Stimulated activated CD8-positive, alpha-beta memory T cell treated with anti-CD3 and anti-CD28 coated beads, Interleukin-2, amount 100 ng/mL, for 1 hour (primary cell): ENCODE data around the gene NTMT1.
A peak's percentile ranks its signal among the peaks of the same experiment; 100 is the strongest.
"Not testable (repeated sequence)": the region's sequence is repeated elsewhere in the genome, so short reads cannot be mapped to it uniquely, and the experiment has no call there.

ENCODE experiments used
- DNase-seq, 2 donors: peaks; one replicate each; pipeline ENCODE4 v3.0.0-alpha.2; 2020; ENCODE audit warnings: low read depth in 2 of 2

NTMT1 gene

DNA sequence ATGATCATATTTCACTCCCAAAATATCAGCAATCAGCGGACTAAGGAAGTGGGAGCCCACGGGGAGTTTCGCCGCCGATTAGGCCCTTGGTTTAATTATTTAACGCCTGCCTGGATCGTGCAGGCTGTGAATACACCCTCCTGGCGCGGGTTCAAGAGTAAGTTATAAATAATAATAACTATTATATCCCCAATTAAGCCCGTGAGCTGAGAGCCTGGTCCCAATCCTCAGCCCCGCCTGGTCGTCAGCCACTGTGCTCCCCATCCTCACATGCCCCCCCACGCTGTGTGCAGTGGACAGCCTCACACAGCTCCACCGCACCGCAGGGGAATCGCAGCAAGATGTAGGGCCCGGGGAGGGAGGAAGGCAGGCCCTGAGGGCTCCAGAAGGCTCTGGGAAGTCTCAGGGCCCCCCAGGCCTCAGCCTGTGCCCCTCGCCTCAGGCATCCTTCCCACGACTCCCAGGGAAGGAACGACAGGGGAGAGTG, 28.6 kb downstream of the NTMT1 start:
- DNase-seq = no peak

GRCh38 chr9:129655154-129655553, 29.2 kb downstream of the NTMT1 start:
- no peak for DNase-seq

GRCh38 chr9:129655696-129656095, 29.7 kb downstream of the NTMT1 start:
- no peak for DNase-seq

- no peak for DNase-seq
Measured at GRCh38 chr9:129656795-129657390, 30.9 kb downstream of the NTMT1 start.

GRCh38 chr9:129661029-129661428, 35.1 kb downstream of the NTMT1 start:
- DNase-seq = no peak

GRCh38 chr9:129662239-129662638, 36.3 kb downstream of the NTMT1 start:
- not testable (repeated sequence) for DNase-seq

DNA sequence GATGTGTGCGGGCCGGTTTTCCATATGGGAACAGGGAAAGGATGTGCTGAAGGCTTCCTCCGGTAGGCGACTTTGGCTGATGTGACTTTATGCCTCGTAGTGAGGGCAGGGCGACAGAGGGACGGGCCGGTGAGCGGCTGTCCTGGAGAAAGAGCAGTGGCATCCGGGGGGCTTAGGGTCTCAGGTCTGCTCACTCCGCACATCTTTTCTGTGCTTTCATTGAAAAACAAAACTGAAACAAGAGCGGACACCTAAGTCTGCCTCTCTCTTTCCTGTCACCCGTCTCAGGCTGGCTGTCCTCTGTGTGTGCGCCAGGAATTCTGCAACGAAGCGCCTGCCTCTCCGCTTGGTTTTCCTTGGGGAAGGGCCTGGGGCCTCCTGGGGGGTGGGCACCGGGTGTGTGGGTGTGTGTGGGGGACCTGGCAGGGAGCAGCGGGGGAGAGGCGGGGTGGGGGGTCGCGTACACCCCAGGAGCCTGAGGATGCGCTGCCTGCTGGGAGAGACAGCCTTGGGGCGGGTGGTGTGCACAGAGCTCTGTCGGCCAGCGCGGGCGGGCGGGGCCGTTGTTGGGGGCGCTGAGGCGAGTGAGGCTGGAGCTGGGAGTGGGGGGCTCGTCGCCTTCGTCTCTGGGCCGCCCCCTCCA, 38.9 kb downstream of the NTMT1 start:
- DNase-seq = no peak

GRCh38 chr9:129665389-129665775, 39.4 kb downstream of the NTMT1 start, which contains the start of gene PRRX2:
Gene PRRX2, plus strand, starts transcription at chr9:129665647. Its CDS starts 221 bp downstream, at chr9:129665868.
- peak; percentile 11 to 15 for DNase-seq

DNA sequence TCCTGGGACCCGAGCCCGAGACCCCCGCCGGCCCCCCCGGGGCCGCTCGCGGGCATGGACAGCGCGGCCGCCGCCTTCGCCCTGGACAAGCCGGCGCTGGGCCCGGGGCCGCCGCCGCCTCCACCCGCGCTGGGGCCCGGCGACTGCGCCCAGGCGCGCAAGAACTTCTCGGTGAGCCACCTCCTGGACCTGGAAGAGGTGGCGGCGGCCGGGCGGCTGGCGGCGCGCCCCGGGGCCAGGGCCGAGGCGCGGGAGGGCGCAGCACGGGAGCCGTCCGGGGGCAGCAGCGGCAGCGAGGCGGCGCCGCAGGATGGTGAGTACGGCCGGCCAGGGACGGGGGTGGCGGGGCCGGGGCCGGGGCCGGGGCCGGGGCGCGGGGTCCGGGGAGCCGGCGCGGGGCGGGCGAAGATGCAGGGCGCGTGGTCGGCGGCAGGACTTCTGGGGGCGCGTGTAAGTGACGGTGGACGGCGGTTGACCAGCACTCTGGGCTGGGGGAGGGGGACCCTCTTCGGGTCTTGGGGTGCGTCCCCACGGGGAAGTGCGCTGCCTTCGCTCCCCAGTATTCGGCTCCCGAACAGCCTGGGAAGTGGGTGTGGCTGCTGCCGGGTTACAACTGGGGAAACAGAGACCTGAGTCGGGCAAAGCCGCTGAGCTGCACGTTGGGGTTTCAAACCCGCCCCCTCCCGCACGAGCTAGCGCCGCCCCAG, 40.0 kb downstream of the NTMT1 start:
- DNase-seq = no peak

GRCh38 chr9:129666575-129666974, 40.6 kb downstream of the NTMT1 start:
- no peak for DNase-seq

- no peak for DNase-seq
Measured at GRCh38 chr9:129667378-129667777, 41.4 kb downstream of the NTMT1 start.

DNA sequence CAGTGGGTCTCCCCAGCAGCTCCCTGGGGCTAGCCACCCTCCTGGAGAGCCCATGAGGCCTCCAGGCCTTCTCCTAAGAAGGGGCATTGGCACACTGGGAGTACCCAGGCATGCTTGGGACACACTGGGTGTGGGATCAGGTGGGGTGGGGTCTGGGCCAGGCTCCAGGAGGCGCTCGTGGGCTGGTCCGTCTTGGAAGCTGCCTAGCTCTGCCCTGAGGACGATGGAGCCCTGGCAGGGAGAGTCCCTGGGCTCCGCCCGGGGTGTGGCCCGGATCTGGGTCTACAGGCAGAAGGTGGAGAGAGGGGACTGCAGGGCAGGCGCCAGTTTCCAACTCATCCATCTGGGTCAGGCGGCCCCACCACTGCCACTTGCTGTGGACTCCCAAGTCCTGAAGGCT, 41.9 kb downstream of the NTMT1 start:
- DNase-seq = no peak

GRCh38 chr9:129669141-129669718, 43.3 kb downstream of the NTMT1 start:
- DNase-seq = no peak

GRCh38 chr9:129669946-129670345, 44.0 kb downstream of the NTMT1 start:
- DNase-seq = no peak

DNA sequence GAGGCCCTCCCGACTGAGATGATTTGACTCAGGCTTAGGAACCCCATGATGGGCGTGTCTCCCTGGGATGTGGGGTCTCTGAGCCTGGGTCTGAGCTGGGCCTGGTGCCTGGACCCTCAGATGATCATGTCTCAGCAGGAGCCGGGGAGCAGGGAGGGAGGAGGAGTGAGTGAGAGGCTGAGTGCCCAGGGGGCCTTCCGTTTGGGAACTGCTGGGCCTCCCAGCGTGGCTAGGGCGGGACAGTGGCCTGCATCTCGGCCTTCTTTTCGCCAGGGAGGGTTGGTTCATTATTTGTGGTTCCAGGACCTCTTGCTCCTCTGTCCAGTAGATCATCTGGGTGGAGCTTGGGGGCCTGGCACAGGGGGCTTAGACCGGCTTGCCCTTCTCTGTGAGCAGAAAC, 45.1 kb downstream of the NTMT1 start:
- no peak for DNase-seq

DNA sequence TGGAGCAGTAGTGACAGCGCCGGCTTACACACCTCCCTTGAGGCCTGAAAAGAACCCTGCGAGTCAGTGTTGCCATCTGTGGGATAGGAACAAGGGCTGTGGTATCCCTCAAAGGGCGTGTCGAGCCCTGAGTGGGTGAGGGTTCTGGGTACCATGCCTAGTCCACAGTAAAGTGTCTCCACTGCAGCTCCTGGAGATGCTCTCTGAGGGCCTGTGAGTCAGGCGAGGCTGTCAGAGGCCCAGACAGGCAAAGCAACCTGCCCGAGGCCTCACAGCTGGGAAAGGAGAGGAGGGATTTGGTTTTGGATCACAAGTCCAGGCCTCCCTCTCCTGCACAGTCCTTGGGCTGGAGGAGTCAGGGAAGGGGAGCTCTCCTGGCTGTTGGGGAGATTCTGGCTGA, 45.6 kb downstream of the NTMT1 start:
- no peak for DNase-seq

DNA sequence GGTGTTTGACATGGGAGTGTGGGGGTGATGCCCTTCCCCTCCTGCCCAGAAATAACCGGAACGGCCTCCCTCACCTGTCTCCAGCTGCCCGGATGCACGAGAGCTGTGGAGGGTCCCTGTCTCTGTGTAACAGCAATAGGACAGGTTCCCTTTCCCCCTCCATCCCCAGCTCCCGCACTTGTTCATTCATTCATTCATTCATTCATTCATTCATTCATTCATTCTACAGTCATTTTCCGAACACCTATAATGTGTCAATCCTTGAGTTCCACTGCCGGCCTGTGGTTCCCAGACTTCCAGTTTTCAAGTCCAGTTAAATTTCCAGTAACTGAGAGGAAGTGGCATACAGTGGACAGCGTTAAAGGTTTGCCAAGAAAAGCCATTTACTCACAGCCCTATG, 46.7 kb downstream of the NTMT1 start:
- DNase-seq = no peak

- DNase-seq = no peak
Measured at GRCh38 chr9:129673602-129674001, 47.6 kb downstream of the NTMT1 start.

GRCh38 chr9:129674229-129674628, 48.3 kb downstream of the NTMT1 start:
- DNase-seq = no peak

DNA sequence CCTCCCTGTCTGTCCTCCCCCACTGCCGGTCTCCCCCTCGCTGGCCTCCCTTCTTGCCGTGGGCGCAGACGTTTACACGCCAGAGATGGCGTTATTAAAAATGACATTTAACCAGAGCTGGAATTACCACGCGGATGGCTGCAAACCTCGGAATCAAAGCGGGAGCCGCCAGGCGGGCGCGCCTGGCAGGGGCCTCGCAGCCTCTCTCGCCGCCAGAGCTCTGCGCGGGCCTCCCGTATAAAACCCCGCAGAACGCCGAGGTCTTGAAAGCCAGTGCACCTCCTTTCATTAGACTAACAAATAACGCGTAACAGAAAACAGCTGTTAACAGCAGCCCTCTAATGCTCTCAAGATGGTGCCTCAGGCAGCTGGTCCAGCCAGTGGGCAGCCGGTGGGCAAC, 49.7 kb downstream of the NTMT1 start:
- DNase-seq = no peak

GRCh38 chr9:129676287-129676686, 50.3 kb downstream of the NTMT1 start:
- DNase-seq = no peak

DNA sequence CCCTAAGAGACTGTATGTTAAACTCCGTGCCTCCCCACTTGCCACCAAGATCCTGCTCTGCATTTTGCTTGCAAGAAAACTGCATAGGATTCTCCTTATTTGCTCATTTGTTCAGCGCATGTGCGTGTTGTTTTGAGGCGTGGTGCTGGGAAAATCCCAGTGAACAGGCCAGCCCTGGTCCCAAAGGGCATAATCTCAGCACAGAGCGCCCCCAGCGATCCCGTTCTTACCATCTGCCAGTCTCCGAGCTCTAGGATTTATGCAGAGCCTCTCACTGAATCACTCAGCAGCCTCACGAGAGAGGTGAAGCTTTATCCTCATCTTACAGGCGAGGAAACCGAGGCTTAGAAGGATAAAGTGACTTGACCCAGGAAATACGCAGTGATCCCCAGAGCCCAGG, 51.0 kb downstream of the NTMT1 start:
- no peak for DNase-seq

- DNase-seq = no peak
Measured at GRCh38 chr9:129677456-129677855, 51.5 kb downstream of the NTMT1 start.
